Dermis blood vessel endothelial cell (primary cell): ENCODE results near the gene TRIM28. TPM values are rescaled to one million over a fixed set of nuclear protein-coding genes. Genes with fewer than 3 reads are reported as not detected.
"Not testable (repeated sequence)": the region's sequence is repeated elsewhere in the genome, so short reads cannot be mapped to it uniquely, and the experiment has no call there.

ENCODE experiments used
- DNase-seq: peaks from one replicate; pipeline ENCODE4 v3.0.0; 2010
- total RNA-seq: library from RNA; depleted of rRNA; stranded (reverse); fragments of >200 nt; gene quantifications from 2 replicates; pipeline ENCODE4 v1.2.3, GENCODE V29; 2014

The TRIM28 gene
- total RNA-seq, 1 donor from 2014 or later = 259 TPM

- DNase-seq = peak; percentile 96
Measured at GRCh38 chr19:58519355-58520256, 24.3 kb upstream of the TRIM28 start, which contains the start of gene ZBTB45. Gene ZBTB45, minus strand, starts transcription at chr19:58519810. Its CDS starts 2,137 bp downstream, at chr19:58517673.

DNA sequence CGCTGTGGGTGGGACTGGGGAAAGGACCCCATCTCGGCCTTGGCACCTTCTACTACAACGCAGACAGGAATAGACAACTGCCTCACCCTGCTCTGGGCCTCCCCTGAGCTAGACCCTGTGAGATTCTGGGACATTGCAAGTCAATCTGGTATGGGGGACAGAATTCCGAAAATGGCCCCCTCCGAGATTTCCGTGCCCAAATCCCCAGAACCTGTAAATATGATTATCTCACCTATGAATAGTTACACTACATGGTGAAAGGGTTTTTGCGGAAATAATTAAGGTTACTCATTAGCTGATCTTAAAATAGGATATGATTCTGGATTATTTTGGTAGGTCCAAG is 23.6 kb upstream of the TRIM28 start:
- no peak for DNase-seq

DNA sequence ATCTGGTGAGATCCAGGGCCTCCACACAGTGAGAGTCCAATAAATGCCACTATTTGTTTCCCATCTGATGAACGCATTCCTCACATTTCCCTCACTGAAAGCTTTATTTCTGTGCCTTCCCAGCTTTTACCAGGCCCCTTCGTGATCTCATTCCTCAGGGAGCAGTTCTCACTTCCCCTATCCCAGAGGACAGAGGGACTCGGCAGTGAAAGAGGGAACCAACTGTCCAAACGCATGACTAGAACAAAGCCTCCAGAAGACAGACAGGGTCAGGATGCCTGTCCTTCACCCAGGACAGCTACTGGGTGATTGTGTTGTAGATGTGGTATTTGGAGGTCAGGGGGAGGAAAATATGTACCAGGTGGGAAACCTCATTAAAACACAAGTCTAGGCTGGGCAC is 22.2 kb upstream of the TRIM28 start:
- no peak for DNase-seq

DNA sequence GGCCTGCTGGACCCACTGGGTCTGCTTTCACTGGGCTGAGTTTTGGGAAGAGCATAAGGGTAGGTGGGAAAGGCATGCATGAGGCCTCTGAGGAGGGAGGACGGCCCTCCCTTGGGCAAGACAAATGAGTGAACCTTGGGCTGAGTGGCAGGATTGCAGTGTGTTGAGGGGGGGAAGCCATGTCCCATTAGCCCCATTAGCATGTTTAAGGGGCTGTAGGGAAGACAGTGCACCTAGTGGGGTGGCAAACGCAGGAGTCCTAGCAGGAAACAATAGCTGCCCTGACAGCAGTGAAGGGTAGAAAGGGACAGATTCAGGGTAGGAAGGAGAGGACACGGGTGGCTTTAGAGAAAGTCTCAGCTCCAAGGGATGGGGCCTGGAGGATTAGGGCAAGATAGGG is 21.2 kb upstream of the TRIM28 start:
- no peak for DNase-seq

DNA sequence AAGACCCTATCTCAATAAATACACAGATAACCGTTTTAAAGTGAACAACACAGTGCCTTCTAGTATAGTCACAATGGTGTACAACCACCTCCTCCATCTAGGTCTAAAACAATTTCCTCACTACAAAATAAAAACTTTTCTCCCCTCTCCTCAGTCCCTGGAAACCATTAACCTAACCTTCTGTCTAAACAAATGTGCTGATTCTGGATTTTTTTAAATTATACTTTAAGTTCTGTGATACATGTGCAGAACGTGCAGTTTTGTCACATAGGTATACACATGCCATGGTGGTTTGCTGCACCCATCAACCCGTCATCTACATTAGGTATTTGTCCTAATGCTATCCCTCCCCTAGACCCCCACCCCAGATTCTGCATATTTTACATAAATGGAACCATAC is 14.5 kb upstream of the TRIM28 start:
- no peak for DNase-seq

- DNase-seq = no peak
Measured at GRCh38 chr19:58531034-58531840, 12.6 kb upstream of the TRIM28 start.

DNA sequence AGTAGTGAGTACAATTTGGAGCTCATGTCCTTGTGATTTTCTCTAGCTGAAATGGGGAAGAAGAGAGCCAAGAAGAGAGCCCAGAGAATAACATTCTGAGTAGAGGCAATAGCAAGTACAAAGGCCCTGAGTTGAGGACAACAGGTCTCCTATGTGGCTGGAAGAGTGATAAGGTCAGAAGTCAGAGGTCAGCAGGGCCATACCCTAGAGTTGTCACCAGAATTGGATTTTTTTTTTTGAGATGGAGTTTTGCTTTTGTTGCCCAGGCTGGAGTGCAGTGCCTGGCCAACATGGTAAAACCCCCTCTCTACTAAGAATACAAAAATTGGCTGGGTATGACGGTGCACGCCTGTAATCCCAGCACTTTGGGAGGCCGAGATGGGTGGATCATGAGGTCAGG is 8.0 kb upstream of the TRIM28 start:
- DNase-seq = no peak

DNA sequence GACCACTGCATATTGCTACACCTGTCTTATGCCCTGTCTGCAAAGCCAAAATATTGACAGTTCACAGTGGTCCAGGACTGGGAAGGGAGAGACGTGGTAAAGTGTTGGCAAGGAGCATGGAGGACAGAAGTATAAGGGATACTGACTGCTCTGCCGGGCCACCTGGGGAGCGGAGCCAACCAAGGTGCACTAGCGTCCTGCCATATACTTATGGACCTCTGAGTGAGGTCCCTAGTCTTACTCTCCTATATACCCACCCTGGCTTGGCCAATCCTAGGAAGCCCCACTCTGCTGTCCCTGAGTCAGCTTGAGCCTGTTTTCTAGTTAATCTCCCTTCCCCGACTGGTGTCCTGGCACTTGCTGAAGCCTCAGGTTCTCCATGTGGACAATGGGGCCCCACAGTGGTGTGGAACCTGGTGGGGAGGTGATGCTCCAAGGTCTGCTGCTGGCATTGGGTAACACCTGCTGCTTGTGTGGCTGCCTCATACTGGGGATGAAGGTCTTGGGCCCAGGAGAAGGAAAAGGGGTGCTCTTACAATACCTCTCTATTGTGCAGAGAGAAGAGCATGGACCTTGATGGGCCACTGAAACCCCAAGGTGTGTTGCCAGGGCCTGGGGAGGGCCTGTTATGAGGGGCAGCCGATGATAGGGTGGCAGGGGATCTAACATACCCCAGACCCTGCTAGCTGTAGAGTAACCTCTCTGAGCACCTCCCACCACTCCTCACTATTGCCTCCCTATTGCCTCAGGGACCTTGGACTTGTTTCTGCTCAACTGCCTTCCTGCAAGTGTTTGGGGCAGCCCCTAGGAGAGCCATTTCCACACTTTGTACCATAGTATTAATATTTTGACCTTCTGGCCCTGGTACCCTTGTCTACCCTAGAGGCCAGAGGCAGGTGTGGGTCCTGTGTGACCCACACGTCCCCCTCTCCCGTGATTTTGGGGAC is 6.7 kb upstream of the TRIM28 start:
- no peak for DNase-seq

GRCh38 chr19:58538257-58539168 is 5.4 kb upstream of the TRIM28 start:
- peak; percentile 66 for DNase-seq

- not testable (repeated sequence) for DNase-seq
Measured at GRCh38 chr19:58539169-58539559, 4.7 kb upstream of the TRIM28 start.

- DNase-seq = not testable (repeated sequence)
Measured at GRCh38 chr19:58542641-58543372, 1.1 kb upstream of the TRIM28 start.

- DNase-seq = peak; percentile 73
Measured at GRCh38 chr19:58544591-58545285, 874 bp downstream of the TRIM28 start.

- peak; percentile 30 for DNase-seq
Measured at GRCh38 chr19:58545286-58546018, 1.6 kb downstream of the TRIM28 start.

- DNase-seq = no peak
Measured at GRCh38 chr19:58546019-58546530, 2.2 kb downstream of the TRIM28 start.

DNA sequence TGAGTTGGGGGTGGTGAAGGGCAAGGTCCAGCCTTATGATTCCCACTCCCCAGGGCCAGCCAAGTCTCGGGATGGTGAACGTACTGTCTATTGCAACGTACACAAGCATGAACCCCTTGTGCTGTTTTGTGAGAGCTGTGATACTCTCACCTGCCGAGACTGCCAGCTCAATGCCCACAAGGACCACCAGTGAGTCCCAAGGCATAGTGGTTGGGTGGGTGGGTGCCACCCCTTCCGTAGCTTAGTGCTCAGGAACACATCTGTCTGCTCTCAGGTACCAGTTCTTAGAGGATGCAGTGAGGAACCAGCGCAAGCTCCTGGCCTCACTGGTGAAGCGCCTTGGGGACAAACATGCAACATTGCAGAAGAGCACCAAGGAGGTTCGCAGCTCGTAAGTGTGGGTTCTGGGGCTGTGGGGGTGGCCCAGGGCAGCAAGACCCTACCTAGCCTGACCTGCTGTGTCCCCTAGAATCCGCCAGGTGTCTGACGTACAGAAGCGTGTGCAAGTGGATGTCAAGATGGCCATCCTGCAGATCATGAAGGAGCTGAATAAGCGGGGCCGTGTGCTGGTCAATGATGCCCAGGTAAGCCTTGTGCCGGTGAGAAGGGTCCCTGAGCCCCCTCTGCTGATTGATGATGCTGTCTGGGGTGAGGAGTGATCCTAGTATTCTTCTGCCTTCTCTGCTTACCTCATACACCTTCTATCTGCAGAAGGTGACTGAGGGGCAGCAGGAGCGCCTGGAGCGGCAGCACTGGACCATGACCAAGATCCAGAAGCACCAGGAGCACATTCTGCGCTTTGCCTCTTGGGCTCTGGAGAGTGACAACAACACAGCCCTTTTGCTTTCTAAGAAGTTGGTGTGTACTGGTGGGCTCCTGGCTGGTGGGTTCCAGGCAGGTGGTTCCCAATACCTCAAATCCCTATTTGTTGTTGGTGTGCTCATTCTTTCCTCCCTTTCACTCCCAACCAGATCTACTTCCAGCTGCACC is 3.8 kb downstream of the TRIM28 start:
- no peak for DNase-seq

- DNase-seq = no peak
Measured at GRCh38 chr19:58548859-58549663, 5.2 kb downstream of the TRIM28 start.
